Heart right ventricle (tissue), 16 donors: ENCODE data around the gene C4BPA. TPM values are rescaled to one million over a fixed set of nuclear protein-coding genes. Genes with fewer than 3 reads are reported as not detected.

Source experiments
- ATAC-seq, 8 donors: fragments of 200-7000 bp; cut with Tn5 transposase; one replicate each; pipeline ENCODE4 v1.9.1; 2020; ENCODE audit warnings: mild to moderate bottlenecking in 8 of 8, moderate library complexity in 8 of 8, moderate number of reproducible peaks in 1 of 8
- DNase-seq, 2 donors: peaks; one replicate each; pipeline ENCODE4 v3.0.0-alpha.2; 2020
- H3K27ac ChIP-seq, 10 donors: fragments of 200-600 bp; sonication (generic) in 2 of 10; one replicate each; pipeline versions ENCODE4 v1.5.0 to v1.8.0; 2020 to 2022; ENCODE audit warnings: mild to moderate bottlenecking in 3 of 10
- H3K27me3 ChIP-seq, 7 donors: fragments of 200-600 bp; one replicate each; pipeline ENCODE4 v1.8.0; 2021 to 2022; ENCODE audit warnings: mild to moderate bottlenecking in 2 of 7
- H3K36me3 ChIP-seq, 9 donors: fragments of 200-600 bp; sonication (generic) in 1 of 9; one replicate each; pipeline versions ENCODE4 v1.5.0 to v1.8.0; 2020 to 2022; ENCODE audit warnings: mild to moderate bottlenecking in 2 of 9
- H3K4me1 ChIP-seq, 9 donors: fragments of 200-600 bp; sonication (generic) in 1 of 9; one replicate each; pipeline versions ENCODE4 v1.5.0 to v1.8.0; 2020 to 2022; ENCODE audit warnings: mild to moderate bottlenecking in 4 of 9
- H3K4me3 ChIP-seq, 10 donors: fragments of 200-600 bp; sonication (generic) in 2 of 10; one replicate each; pipeline versions ENCODE4 v1.5.0 to v1.8.0; 2020 to 2022; ENCODE audit warnings: mild to moderate bottlenecking in 7 of 10, moderate library complexity in 2 of 10
- H3K9me3 ChIP-seq, 11 donors: fragments of 200-600 bp in 10 of 11; sonication (generic) in 2 of 11; one replicate each; pipeline versions ENCODE4 v1.5.0 to v1.8.0; 2013 to 2022; ENCODE audit warnings: mild to moderate bottlenecking in 2 of 11, control low read depth in 1 of 11, moderate library complexity in 1 of 11
- WGBS, 2 donors: extraction: QIAGEN DNeasy Blood & Tissue Kit; methylation state at CpG; one replicate each; pipeline ENCODE4 v1.1.7; 2013; ENCODE audit warnings: inconsistent platforms in 1 of 2; 5-methylcytosine and 5-hydroxymethylcytosine counted together
- intact Hi-C, 10 donors: fragments of 100-400 bp; cut with DNase I; formaldehyde crosslinking; loops; one replicate each; pipeline versions ENCODE4 v1.11.1 to v1.14.2; 2022
- polyA plus RNA-seq, 2 donors: library from polyadenylated mRNA; stranded (reverse); fragments of 200-250 nt; gene quantifications; one replicate each; pipeline ENCODE4 v1.2.3, GENCODE V29; 2013
- total RNA-seq, 10 donors: library from RNA; stranded (reverse); fragmentation: NEBNext Ultra II Directional in 3 of 10; extraction: Animal tissue kit (Norgen Biotek cat#: 25700) in 3 of 10; gene quantifications; one replicate each; pipeline versions ENCODE4 v1.2.1 to v1.2.4, GENCODE V29; 2021 to 2023
- TF ChIP-seq, protein P1 (sequence below), 9 donors: fragments of 200-600 bp; sonication (generic) in 2 of 9; IDR thresholded peaks; one replicate each; pipeline versions ENCODE4 v1.5.0 to v1.8.0; 2021 to 2022; ENCODE audit warnings: antibody characterized with exemption in 9 of 9, mild to moderate bottlenecking in 5 of 9, moderate library complexity in 1 of 9
- donor health status: Arrhythmogenic right ventricular cardiomyopathy.
- donor health status: ischemic (EF 13 %, LVEDD 7.1; RV severe dilation, severe dysfunction).
- donor health status: healthy with polysubstance abuse.
- donor health status: DM: no; HTN: yes; CAD: no.
- donor health status: DM: no; HTN: no; CAD: no.
- donor health status: ischemic (EF 25% LVEDD 6.9; RV normal size, moderate dysfunction).
- donor health status: ischemic (EF 25% LVEDD 5.7; RV mildly dilated, moderate dysfunction).
- donor health status: healthy.
- donor health status: DM: yes; HTN: yes; CAD: no.
- donor health status: Ischemic cardiomyopathy.
- donor health status: ischemic (EF 35%, LVEDD 5.7; RV mildly dilated, moderate dysfunction).
- donor health status: nonischemic (EF 11% LVEDD 7.7; RV severe dilation, severe dysfunction).
- donor health status: DM: yes; HTN: yes; CAD: no.
- donor health status: PGD.
- donor health status: ischemic (EF 29% LVEDD 5.4; RV normal size, mild dysfunction).
- donor health status: nonischemic (EF 23%, LVEDD 6.1; RV moderate dilation, normal function).

Gene C4BPA
- total and polyA plus RNA-seq, 12 donors, result not detected

DNA sequence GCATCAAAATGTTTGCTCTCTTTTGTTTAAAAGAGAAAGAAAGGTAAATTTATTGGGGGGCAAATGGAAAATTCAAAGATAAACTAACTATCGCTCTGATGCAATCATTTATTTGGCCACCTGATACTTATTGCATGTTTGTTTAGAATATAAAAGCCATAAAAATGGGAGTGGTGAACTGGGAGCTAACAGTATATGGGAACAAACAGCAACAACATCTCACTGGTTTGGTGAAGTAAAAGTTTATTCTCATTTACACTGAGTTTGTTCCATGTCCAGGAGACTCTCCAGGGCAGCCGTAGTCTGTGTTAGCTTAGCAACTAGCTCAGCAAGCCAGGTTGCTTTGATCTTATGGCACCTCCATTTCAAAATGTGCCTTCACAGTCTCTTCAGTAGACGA lies 20.4 kb downstream of the C4BPA start:
- no peak overlapping the region for H3K4me3 ChIP-seq
- 89 to 91% methylated on average over 3 of the region's 3 CpGs for WGBS, 2 donors
- ATAC-seq, result no peak
- intact Hi-C loops, result no loop called here
- no peaks in the 10 kb centered on the region for H3K27me3 ChIP-seq
- no peak for DNase-seq
- H3K27ac ChIP-seq, result no peak overlapping the region
- TF ChIP-seq, protein P1, sequence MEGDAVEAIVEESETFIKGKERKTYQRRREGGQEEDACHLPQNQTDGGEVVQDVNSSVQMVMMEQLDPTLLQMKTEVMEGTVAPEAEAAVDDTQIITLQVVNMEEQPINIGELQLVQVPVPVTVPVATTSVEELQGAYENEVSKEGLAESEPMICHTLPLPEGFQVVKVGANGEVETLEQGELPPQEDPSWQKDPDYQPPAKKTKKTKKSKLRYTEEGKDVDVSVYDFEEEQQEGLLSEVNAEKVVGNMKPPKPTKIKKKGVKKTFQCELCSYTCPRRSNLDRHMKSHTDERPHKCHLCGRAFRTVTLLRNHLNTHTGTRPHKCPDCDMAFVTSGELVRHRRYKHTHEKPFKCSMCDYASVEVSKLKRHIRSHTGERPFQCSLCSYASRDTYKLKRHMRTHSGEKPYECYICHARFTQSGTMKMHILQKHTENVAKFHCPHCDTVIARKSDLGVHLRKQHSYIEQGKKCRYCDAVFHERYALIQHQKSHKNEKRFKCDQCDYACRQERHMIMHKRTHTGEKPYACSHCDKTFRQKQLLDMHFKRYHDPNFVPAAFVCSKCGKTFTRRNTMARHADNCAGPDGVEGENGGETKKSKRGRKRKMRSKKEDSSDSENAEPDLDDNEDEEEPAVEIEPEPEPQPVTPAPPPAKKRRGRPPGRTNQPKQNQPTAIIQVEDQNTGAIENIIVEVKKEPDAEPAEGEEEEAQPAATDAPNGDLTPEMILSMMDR (IDR thresholded peaks at IDR 0.05), result no peak
- no peaks in the 10 kb centered on the region for H3K36me3 ChIP-seq
- peaks cover 0 to 28% (median 20%) of the 10 kb centered on the region in 11 donors for H3K9me3 ChIP-seq
- no peaks in the 10 kb centered on the region for H3K4me1 ChIP-seq

DNA sequence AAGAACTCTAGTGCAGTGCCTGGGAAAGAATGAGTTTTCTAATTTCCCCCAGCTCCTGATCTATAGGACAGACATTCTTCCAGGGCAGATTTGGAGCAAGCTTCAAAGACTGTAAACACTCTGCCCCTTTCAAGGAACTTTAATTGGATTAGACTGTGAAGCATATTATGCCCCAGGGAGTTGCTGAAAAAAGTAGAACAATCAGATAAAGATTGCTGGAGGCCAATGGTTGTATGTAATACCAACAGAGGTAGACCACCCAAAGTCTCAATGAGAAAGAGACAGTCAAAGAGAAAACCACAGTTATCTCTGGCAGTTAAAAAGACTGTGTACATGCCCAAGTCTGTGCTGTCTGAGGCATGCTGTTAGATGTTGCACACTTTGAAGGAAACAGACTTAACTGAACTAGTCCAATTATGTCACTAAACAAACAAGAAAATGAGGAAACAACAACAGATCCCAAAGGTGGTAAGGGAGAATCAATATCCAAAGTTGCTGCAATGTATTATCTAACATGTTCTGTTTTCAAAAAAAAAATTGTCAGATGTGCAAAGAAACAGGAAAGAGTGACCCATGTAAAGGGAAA lies 24.4 kb downstream of the C4BPA start:
- intact Hi-C loops, result no loop called here
- no peaks in the 10 kb centered on the region for H3K27me3 ChIP-seq
- H3K9me3 ChIP-seq, result peaks cover 0 to 45% (median 29%) of the 10 kb centered on the region in 11 donors
- no peak overlapping the region for H3K27ac ChIP-seq
- TF ChIP-seq, protein P1 (IDR thresholded peaks at IDR 0.05), result no peak
- no peaks in the 10 kb centered on the region for H3K4me1 ChIP-seq
- ATAC-seq (no peak), DNase-seq (no peak)
- no peaks in the 10 kb centered on the region for H3K36me3 ChIP-seq
- H3K4me3 ChIP-seq, result no peak overlapping the region

DNA sequence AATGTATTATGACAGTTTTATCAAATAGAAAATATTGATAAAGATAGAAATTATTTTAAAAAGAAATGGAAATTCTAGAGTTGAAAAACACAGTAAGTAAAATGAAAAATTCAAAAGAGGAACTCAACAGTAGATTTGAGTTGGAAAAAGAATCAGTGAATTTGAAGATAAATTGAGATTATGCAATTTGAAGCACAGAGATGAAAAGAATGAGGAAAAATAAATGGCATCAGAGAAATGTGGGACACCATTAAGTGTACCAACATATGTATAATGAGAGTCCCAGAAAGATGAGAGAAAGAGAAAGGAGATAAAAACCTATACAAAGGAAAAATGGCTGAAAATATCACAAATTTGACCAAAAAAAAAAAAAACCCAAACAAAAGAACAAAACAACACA lies 25.0 kb downstream of the C4BPA start:
- ATAC-seq (no peak), DNase-seq (no peak)
- H3K9me3 ChIP-seq, result peaks cover 0 to 45% (median 29%) of the 10 kb centered on the region in 11 donors
- no peaks in the 10 kb centered on the region for H3K27me3 ChIP-seq
- H3K27ac ChIP-seq, result no peak overlapping the region
- H3K36me3 ChIP-seq, result no peaks in the 10 kb centered on the region
- H3K4me1 ChIP-seq, result no peaks in the 10 kb centered on the region
- no peak overlapping the region for H3K4me3 ChIP-seq
- intact Hi-C loops, result no loop called here
- TF ChIP-seq, protein P1 (IDR thresholded peaks at IDR 0.05), result no peak

- intact Hi-C loops, result no loop called here
- no peak overlapping the region for H3K27ac ChIP-seq
- H3K9me3 ChIP-seq, result peaks cover 0 to 45% (median 29%) of the 10 kb centered on the region in 11 donors
- 77 to 84% methylated on average over 1 of the region's 1 CpG for WGBS, 2 donors
- H3K4me3 ChIP-seq, result no peak overlapping the region
- no peaks in the 10 kb centered on the region for H3K36me3 ChIP-seq
- H3K27me3 ChIP-seq, result no peaks in the 10 kb centered on the region
- ATAC-seq (no peak), DNase-seq (no peak)
- TF ChIP-seq, protein P1 (IDR thresholded peaks at IDR 0.05), result no peak
- H3K4me1 ChIP-seq, result peaks cover 0 to 8% (median 0%) of the 10 kb centered on the region in 9 donors
Observed at GRCh38 chr1:207130252-207131036, 26.4 kb downstream of the C4BPA start.
